ENCODE data around the gene DLAT.

DNA sequence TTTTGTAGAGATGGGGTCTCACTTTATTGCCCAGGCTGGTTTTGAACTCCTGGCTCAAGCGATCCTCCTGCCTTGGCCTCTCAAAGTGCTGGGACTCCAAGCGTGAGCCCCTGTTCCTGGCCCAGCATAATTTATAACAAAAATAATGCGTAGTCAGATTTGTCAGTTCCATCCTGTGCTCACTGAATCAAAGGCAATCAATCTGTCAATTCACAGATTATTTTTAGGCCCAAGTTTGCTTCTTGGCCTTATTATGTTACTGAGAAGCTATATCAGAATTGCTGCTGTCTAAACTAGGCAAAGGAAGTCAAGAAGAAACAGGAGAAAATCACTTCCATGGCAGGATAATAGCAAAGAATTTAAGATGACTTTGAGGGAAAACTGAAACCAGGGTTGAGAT lies 8.7 kb downstream of the DLAT start:
- TF ChIP-seq, protein P1, sequence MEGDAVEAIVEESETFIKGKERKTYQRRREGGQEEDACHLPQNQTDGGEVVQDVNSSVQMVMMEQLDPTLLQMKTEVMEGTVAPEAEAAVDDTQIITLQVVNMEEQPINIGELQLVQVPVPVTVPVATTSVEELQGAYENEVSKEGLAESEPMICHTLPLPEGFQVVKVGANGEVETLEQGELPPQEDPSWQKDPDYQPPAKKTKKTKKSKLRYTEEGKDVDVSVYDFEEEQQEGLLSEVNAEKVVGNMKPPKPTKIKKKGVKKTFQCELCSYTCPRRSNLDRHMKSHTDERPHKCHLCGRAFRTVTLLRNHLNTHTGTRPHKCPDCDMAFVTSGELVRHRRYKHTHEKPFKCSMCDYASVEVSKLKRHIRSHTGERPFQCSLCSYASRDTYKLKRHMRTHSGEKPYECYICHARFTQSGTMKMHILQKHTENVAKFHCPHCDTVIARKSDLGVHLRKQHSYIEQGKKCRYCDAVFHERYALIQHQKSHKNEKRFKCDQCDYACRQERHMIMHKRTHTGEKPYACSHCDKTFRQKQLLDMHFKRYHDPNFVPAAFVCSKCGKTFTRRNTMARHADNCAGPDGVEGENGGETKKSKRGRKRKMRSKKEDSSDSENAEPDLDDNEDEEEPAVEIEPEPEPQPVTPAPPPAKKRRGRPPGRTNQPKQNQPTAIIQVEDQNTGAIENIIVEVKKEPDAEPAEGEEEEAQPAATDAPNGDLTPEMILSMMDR (IDR thresholded peaks at IDR 0.05), result no peak
- TF ChIP-seq POLR2A (IDR thresholded peaks at IDR 0.05) (no peak), POLR2AphosphoS5 (IDR thresholded peaks at IDR 0.05) (no peak)
